ENCODE measurements around the gene DEDD. TPM values are rescaled to one million over a fixed set of nuclear protein-coding genes. Genes with fewer than 3 reads are reported as not detected.

The DEDD gene
- total and polyA plus RNA-seq, 2 of the 13 experiments (the other 11 are each of a cell fraction or from before 2014, with no cell fraction given) = 12.6 to 27.8 TPM

GRCh38 chr1:161165742-161166668 is 33.5 kb upstream of the DEDD start, which contains the start of gene PPOX (continued):
- TF ChIP-seq ZNF776 (CRISPR knock-in tag; IDR thresholded peaks at IDR 0.05) = 0 out of 2 replicates have a peak, but pooled peaks have one; percentile 44
- TF ChIP-seq SALL2 (CRISPR knock-in tag; IDR thresholded peaks at IDR 0.05) = peak; percentile 82
- peak; percentile 73 for TF ChIP-seq DRAP1 (CRISPR knock-in tag; IDR thresholded peaks at IDR 0.05)
- TF ChIP-seq ZNF572 (CRISPR knock-in tag; IDR thresholded peaks at IDR 0.05) = no peak
- TF ChIP-seq PATZ1 (CRISPR knock-in tag; IDR thresholded peaks at IDR 0.05) = 0 out of 2 replicates have a peak, but pooled peaks have one; percentile 8
- no peak for TF ChIP-seq ZBTB21 (CRISPR knock-in tag; IDR thresholded peaks at IDR 0.05)
- peak; percentile 62 for TF ChIP-seq HIVEP1 (CRISPR knock-in tag; IDR thresholded peaks at IDR 0.05)
- no peak; the same call in 1 of the 2 replicates for TF ChIP-seq ZNF414 (CRISPR knock-in tag; IDR thresholded peaks at IDR 0.05)
- TF ChIP-seq THAP8 (CRISPR knock-in tag; IDR thresholded peaks at IDR 0.05; ENCODE audit: borderline replicate concordance) = no peak
- no peak for TF ChIP-seq CEBPG (CRISPR knock-in tag; IDR thresholded peaks at IDR 0.05)
- TF ChIP-seq ZBTB10 (CRISPR knock-in tag; IDR thresholded peaks at IDR 0.05; ENCODE audit: borderline replicate concordance) = no peak
- no peak for TF ChIP-seq SMAD3 (CRISPR knock-in tag; IDR thresholded peaks at IDR 0.05)
- no peak for TF ChIP-seq ZNF30 (CRISPR knock-in tag; IDR thresholded peaks at IDR 0.05)
- no peak for TF ChIP-seq ZUFSP (CRISPR knock-in tag; IDR thresholded peaks at IDR 0.05; ENCODE audit: borderline replicate concordance)
- TF ChIP-seq MAX (IDR thresholded peaks at IDR 0.05) = peak; percentile 72; the same call in 1 of the 2 replicates
- no peak for TF ChIP-seq TSC22D2 (CRISPR knock-in tag; IDR thresholded peaks at IDR 0.05; ENCODE audit: borderline replicate concordance)
- peak; percentile 23; the same call in 1 of the 2 replicates for TF ChIP-seq ZNF280B (CRISPR knock-in tag; IDR thresholded peaks at IDR 0.05; ENCODE audit: borderline replicate concordance)

All from HepG2 (cell line).